ENCODE measurements around the gene EDIL3.

DNA sequence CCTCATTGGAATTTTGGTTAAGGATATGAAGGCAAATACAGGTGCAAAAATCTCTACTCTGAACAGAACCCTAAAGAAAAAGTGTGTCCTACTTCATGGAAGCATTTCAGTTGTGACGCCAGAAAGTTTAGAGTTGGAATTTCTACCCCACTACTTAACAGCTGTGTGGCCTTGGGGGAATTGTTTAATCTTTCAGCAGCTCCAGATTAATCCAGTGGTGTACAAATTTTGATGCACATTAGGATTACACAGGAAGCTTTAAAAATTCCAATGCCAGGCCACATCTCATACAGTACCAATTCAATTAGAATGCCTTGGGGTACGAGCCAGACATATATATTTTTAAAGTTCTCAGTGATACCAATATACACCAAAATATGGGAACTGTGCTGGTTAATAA lies 266.1 kb downstream of the EDIL3 start:
- TF ChIP-seq CTCF (IDR thresholded peaks at IDR 0.05 in 2 of 3, conservative IDR thresholded peaks at IDR 0.05 in 1 of 3; ENCODE audit: borderline replicate concordance in 1 of 3, insufficient read depth in 1 of 3, low read depth in 2 of 3, low read length in 2 of 3), result no peak
- TF ChIP-seq SIN3A (IDR thresholded peaks at IDR 0.05; ENCODE audit: low read depth), result no peak
- TF ChIP-seq RAD21 (IDR thresholded peaks at IDR 0.05; ENCODE audit: low read depth), result no peak
- TF ChIP-seq EZH2 (IDR thresholded peaks at IDR 0.05), result no peak

All from HCT116 (cell line).